ENCODE measurements around the gene SACM1L.

Gene SACM1L

GRCh38 chr3:45790596-45790995 is 101.4 kb downstream of the SACM1L start:
- DNase-seq = no peak

- DNase-seq = no peak
Measured at GRCh38 chr3:45792036-45792435, 102.8 kb downstream of the SACM1L start.

GRCh38 chr3:45792516-45793172 is 103.4 kb downstream of the SACM1L start:
- no peak for DNase-seq

- no peak for DNase-seq
Measured at GRCh38 chr3:45793482-45794176, 104.4 kb downstream of the SACM1L start.

GRCh38 chr3:45794177-45794560 is 105.0 kb downstream of the SACM1L start:
- DNase-seq = no peak

- no peak for DNase-seq
Measured at GRCh38 chr3:45794660-45795059, 105.5 kb downstream of the SACM1L start.
